ENCODE measurements around the gene WNT9A.

- TF ChIP-seq, protein P1, sequence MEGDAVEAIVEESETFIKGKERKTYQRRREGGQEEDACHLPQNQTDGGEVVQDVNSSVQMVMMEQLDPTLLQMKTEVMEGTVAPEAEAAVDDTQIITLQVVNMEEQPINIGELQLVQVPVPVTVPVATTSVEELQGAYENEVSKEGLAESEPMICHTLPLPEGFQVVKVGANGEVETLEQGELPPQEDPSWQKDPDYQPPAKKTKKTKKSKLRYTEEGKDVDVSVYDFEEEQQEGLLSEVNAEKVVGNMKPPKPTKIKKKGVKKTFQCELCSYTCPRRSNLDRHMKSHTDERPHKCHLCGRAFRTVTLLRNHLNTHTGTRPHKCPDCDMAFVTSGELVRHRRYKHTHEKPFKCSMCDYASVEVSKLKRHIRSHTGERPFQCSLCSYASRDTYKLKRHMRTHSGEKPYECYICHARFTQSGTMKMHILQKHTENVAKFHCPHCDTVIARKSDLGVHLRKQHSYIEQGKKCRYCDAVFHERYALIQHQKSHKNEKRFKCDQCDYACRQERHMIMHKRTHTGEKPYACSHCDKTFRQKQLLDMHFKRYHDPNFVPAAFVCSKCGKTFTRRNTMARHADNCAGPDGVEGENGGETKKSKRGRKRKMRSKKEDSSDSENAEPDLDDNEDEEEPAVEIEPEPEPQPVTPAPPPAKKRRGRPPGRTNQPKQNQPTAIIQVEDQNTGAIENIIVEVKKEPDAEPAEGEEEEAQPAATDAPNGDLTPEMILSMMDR (IDR thresholded peaks at IDR 0.05), result no peak
- TF ChIP-seq SMAD3 (CRISPR knock-in tag; IDR thresholded peaks at IDR 0.05; ENCODE audit: borderline replicate concordance) (no peak), GABPB1 (CRISPR knock-in tag; IDR thresholded peaks at IDR 0.05) (no peak), USF2 (CRISPR knock-in tag; IDR thresholded peaks at IDR 0.05) (no peak), CREB1 (CRISPR knock-in tag; IDR thresholded peaks at IDR 0.05) (no peak), SP1 (CRISPR knock-in tag; conservative IDR thresholded peaks at IDR 0.05) (no peak), ATF1 (CRISPR knock-in tag; IDR thresholded peaks at IDR 0.05) (no peak), JUN (CRISPR knock-in tag; IDR thresholded peaks at IDR 0.05) (no peak), ESRRA (CRISPR knock-in tag; IDR thresholded peaks at IDR 0.05; ENCODE audit: borderline replicate concordance) (no peak), ATF6 (CRISPR knock-in tag; IDR thresholded peaks at IDR 0.05) (no peak)
- TF ChIP-seq, protein P2, sequence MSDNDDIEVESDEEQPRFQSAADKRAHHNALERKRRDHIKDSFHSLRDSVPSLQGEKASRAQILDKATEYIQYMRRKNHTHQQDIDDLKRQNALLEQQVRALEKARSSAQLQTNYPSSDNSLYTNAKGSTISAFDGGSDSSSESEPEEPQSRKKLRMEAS (CRISPR knock-in tag; IDR thresholded peaks at IDR 0.05), result no peak
Observed at GRCh38 chr1:227884370-227885134, 63.2 kb downstream of the WNT9A start.
